Loucy (cell line): Measurements from ENCODE around the gene BAX.

Source experiments
- CTCF ChIP-seq: fragments of 200-600 bp; sonication (generic); conservative IDR thresholded peaks from 2 replicates; pipeline ENCODE4 v1.5.1; 2014; ENCODE audit warnings: mild to moderate bottlenecking, antibody characterized with exemption, low read length
- EZH2phosphoT487 ChIP-seq: fragments of 200-600 bp; IDR thresholded peaks from 2 replicates; pipeline ENCODE4 v1.6.1; 2018; ENCODE audit warnings: antibody characterized with exemption, mild to moderate bottlenecking, moderate library complexity, borderline replicate concordance

- TF ChIP-seq CTCF (no peak), EZH2phosphoT487 (no peak)
These were observed 39.3 kb downstream of the BAX start for GRCh38 chr19:48994035-48994386.
